Transverse colon (tissue), 3 donors: ENCODE data around the gene TAS2R4.

ENCODE experiments used
- EP300 ChIP-seq: sonication (generic); formaldehyde crosslinking; IDR thresholded peaks from one replicate; pipeline ENCODE4 v1.6.1; 2017; ENCODE audit warnings: antibody characterized with exemption, low read depth
- POLR2A ChIP-seq: fragments of 450-650 bp; IDR thresholded peaks from one replicate; pipeline ENCODE4 v1.6.1; 2016; ENCODE audit warnings: antibody characterized with exemption, mild to moderate bottlenecking, moderate library complexity
- TF ChIP-seq, protein P1 (sequence below), 5 experiments: fragments of 200-600 bp in 3 of 5; fragments of 450-650 bp in 2 of 5; sonication (generic) in 3 of 5; IDR thresholded peaks; 1 replicate in 2 of 5; 2 replicates in 3 of 5; pipeline ENCODE4 v1.5.1; 2016 to 2017; ENCODE audit warnings: antibody characterized with exemption in 5 of 5, inconsistent platforms in 3 of 5, mild to moderate bottlenecking in 2 of 5, moderate library complexity in 1 of 5

DNA sequence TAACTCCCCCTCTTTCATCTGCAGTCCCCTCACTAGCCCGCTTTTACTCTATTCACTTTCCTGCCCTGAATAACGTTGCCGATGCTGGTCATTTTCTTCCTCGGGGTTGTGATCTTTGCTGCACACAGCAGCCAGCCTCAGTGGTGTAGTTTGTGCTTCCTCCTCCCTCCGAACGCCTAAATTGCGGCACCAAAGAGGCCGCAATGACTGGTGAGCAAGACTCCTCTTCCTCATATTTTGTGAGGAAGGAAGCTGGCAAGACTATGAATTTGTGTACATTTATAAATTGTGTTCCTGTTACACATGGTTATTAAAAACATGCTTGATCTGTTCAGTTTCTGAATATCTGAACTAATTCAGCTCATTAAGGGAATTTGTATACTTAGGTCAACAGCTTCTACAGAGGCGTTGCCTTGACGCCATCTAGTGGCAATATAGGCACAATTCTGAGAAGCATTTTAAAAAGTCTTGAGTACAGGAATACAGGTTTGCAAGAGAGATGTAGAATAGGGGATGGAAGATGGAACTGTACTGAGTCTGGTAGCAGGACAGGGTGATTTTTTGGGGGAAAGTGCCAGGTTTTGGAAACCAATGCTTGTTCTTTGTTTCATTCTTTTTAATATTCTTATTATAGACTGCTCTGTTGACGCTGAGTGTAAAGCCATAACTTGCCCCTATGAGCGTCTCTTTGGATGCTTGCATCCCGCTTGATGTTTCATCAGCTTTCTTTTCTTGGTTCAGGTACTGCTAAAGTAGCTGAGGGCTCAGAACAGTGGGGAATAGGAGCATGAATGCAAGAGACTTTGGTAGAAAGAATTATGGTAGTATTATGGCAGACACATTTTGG, 9.5 kb downstream of the TAS2R4 start:
- TF ChIP-seq POLR2A (no peak), EP300 (no peak)
- TF ChIP-seq, protein P1, sequence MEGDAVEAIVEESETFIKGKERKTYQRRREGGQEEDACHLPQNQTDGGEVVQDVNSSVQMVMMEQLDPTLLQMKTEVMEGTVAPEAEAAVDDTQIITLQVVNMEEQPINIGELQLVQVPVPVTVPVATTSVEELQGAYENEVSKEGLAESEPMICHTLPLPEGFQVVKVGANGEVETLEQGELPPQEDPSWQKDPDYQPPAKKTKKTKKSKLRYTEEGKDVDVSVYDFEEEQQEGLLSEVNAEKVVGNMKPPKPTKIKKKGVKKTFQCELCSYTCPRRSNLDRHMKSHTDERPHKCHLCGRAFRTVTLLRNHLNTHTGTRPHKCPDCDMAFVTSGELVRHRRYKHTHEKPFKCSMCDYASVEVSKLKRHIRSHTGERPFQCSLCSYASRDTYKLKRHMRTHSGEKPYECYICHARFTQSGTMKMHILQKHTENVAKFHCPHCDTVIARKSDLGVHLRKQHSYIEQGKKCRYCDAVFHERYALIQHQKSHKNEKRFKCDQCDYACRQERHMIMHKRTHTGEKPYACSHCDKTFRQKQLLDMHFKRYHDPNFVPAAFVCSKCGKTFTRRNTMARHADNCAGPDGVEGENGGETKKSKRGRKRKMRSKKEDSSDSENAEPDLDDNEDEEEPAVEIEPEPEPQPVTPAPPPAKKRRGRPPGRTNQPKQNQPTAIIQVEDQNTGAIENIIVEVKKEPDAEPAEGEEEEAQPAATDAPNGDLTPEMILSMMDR (IDR thresholded peaks at IDR 0.05), result peak; percentile 50 to 67 (median 62)
